Natural killer cell (primary cell): ENCODE results near the gene WSB2. TPM values are rescaled to one million over a fixed set of nuclear protein-coding genes. Genes with fewer than 3 reads are reported as not detected.

Source experiments
- ATAC-seq, 3 donors: fragments of 150-1000 bp in 2 of 3; fragments of 200-7000 bp in 1 of 3; cut with Tn5 transposase; 1 replicate in 1 of 3; 2 replicates in 2 of 3; pipeline ENCODE4 v1.10.0; 2021; ENCODE audit warnings: mild to moderate bottlenecking in 2 of 3, moderate library complexity in 2 of 3
- DNase-seq, 2 donors: peaks; one replicate each; pipeline versions ENCODE4 v3.0.0 to v3.0.0-alpha.2; 2013 to 2021; ENCODE audit warnings: mixed read lengths in 1 of 2
- H3K27ac ChIP-seq: one replicate; pipeline ENCODE4 v1.5.1; 2013; ENCODE audit warnings: mild to moderate bottlenecking, low read length
- H3K27me3 ChIP-seq: one replicate; pipeline ENCODE4 v1.6.1; 2013; ENCODE audit warnings: low read length; ENCODE audit not compliant: control insufficient read depth, insufficient read depth
- H3K36me3 ChIP-seq: one replicate; pipeline ENCODE4 v1.6.1; 2013; ENCODE audit warnings: low read length; ENCODE audit not compliant: control insufficient read depth, insufficient read depth
- H3K4me1 ChIP-seq: one replicate; pipeline ENCODE4 v1.6.1; 2013; ENCODE audit warnings: low read length; ENCODE audit not compliant: control insufficient read depth, insufficient read depth
- H3K4me3 ChIP-seq: one replicate; pipeline ENCODE4 v1.5.1; 2013; ENCODE audit warnings: low read length
- H3K9me3 ChIP-seq: one replicate; pipeline ENCODE4 v1.6.1; 2013; ENCODE audit warnings: low read length; ENCODE audit not compliant: control insufficient read depth, insufficient read depth
- H3K27ac Mint-ChIP-seq, 2 donors: one replicate each; pipeline ENCODE4 v1.8.0; 2022; ENCODE audit warnings: mild to moderate bottlenecking in 2 of 2, mixed read lengths in 2 of 2, moderate library complexity in 1 of 2
- H3K27me3 Mint-ChIP-seq, 2 donors: one replicate each; pipeline ENCODE4 v1.8.0; 2022; ENCODE audit warnings: low read depth in 2 of 2, mixed read lengths in 2 of 2
- H3K36me3 Mint-ChIP-seq: one replicate; pipeline ENCODE4 v1.8.0; 2022; ENCODE audit warnings: mixed read lengths
- H3K4me1 Mint-ChIP-seq, 2 donors: one replicate each; pipeline ENCODE4 v1.8.0; 2022; ENCODE audit warnings: mixed read lengths in 2 of 2
- H3K4me3 Mint-ChIP-seq: one replicate; pipeline ENCODE4 v1.8.0; 2022; ENCODE audit warnings: mild to moderate bottlenecking, moderate library complexity, mixed read lengths
- H3K9me3 Mint-ChIP-seq, 2 donors: one replicate each; pipeline ENCODE4 v1.8.0; 2022; ENCODE audit warnings: mixed read lengths in 2 of 2
- WGBS: methylation state at CpG from one replicate; pipeline ENCODE4 v1.1.7; 2013; ENCODE audit warnings: missing lambda C conversion rate; ENCODE audit not compliant: insufficient coverage; 5-methylcytosine and 5-hydroxymethylcytosine counted together
- intact Hi-C: fragments of 100-400 bp; cut with micrococcal nuclease; formaldehyde crosslinking; loops from one replicate; pipeline ENCODE4 v1.14.2; 2022
- total RNA-seq, 4 donors: library from RNA; stranded (reverse); fragments of 120-200 nt in 1 of 4; gene quantifications; one replicate each; pipeline versions ENCODE4 v1.2.3 to v1.2.4, GENCODE V29; 2013 to 2022
- TF ChIP-seq, protein P1 (sequence below): fragments of 200-600 bp; IDR thresholded peaks from one replicate; pipeline ENCODE4 v1.8.0; 2022; ENCODE audit warnings: antibody characterized with exemption

WSB2 gene
- total RNA-seq, 3 donors from 2014 or later (not counting 1 experiment from before 2014, with no cell fraction given), result 25.5 to 29.5 (median 28.8) TPM

DNA sequence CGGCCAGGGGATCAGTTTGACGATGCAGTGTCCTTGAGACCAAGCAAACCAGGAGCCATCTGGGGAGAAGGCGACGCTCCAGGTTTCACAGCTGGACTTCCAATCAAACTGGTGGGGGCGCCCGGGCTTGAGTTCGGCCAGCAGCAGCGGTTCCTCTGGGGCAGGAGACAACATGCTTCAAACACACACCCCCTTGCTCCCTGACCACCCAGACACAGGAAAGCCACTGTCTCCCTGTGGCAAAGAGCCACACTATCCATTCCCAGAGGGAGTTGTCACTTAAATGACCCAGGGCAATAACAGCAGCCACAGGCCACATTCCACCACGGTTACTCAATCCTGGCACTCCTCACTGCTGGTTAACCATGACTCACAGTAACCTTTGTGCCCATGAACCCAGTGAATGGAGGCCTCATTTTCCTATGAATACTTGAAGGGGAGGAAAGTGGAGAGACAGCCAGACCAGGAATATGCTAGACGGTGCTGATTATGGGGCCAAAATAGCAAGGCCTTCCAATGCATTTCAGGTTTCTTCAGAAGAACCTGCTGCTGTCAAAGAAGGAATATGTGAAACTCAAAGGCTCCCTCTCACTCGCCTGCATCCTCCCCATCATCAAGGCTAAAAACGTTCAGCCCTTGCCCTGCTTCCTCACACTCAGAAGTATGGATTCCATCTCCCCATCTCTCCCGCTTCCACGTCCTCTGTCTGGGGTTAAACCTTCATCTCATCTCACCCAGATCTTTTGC is 8.5 kb downstream of the WSB2 start:
- Histone ChIP-seq H3K36me3 (peaks cover 7% of the 10 kb centered on the region), H3K27ac (no peak overlapping the region), H3K9me3 (no peaks in the 10 kb centered on the region), H3K4me3 (no peak overlapping the region), H3K27me3 (no peaks in the 10 kb centered on the region), H3K4me1 (peaks cover 4% of the 10 kb centered on the region)
- Mint-ChIP-seq H3K9me3 (no peaks in the 10 kb centered on the region), H3K27me3 (no peaks in the 10 kb centered on the region), H3K4me1 (peaks cover 8 to 21% of the 10 kb centered on the region in 2 donors), H3K36me3 (peaks cover 7% of the 10 kb centered on the region), H3K27ac (peak overlapping the region; percentile 30 to 80), H3K4me3 (peak overlapping the region; percentile 17)
- WGBS, result 93% methylated on average over 14 of the region's 14 CpGs
- TF ChIP-seq, protein P1, sequence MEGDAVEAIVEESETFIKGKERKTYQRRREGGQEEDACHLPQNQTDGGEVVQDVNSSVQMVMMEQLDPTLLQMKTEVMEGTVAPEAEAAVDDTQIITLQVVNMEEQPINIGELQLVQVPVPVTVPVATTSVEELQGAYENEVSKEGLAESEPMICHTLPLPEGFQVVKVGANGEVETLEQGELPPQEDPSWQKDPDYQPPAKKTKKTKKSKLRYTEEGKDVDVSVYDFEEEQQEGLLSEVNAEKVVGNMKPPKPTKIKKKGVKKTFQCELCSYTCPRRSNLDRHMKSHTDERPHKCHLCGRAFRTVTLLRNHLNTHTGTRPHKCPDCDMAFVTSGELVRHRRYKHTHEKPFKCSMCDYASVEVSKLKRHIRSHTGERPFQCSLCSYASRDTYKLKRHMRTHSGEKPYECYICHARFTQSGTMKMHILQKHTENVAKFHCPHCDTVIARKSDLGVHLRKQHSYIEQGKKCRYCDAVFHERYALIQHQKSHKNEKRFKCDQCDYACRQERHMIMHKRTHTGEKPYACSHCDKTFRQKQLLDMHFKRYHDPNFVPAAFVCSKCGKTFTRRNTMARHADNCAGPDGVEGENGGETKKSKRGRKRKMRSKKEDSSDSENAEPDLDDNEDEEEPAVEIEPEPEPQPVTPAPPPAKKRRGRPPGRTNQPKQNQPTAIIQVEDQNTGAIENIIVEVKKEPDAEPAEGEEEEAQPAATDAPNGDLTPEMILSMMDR, result no peak
- peak in 1 of 2 donors; percentile 15 for DNase-seq
- intact Hi-C loops, result no loop called here
- no peak for ATAC-seq

DNA sequence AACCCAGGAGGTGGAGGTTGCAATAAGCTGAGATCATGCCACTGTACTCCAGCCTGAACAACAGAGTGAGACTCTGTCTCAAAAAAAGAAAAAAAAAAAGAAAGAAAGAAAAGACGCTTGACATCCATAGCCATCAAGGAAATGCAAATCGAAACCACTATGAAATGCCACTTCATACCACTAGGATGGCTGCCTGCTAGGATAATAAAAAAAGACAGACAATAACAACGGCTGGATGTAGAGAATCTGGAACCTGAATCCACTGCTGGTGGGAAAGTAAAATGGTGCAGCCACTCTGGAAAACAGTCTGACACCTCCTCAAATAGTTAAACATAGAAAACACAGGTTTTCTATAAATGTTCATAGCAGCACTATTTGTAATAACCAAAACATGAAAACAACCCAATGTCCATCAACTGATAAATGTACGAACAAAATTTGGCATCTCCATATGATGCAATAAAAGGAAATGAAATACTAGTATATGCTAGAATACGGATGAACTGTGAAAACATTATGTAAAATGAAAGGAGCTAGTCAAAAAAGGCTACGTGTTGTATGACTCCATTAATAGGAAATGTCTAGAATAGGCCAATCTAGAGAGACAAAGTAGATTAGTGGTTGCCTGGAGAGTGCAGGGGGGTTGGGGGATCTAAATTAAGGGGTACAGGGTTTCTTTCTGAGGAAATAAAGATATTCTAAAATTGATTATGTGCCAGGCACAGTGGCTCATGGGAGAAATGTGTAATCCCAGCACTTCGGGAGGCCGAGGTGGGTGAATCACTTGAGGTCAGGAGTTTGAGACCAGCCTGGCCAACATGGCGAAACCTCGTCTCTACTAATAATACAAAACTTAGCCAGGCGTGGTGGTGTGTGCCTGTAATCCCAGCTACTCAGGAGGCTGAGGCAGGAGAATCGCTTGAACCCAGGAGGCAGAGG is 9.7 kb downstream of the WSB2 start:
- Mint-ChIP-seq H3K9me3 (no peaks in the 10 kb centered on the region), H3K27ac (no peak overlapping the region), H3K4me3 (no peak overlapping the region), H3K36me3 (peaks cover 7% of the 10 kb centered on the region), H3K4me1 (peaks cover 8 to 20% of the 10 kb centered on the region in 2 donors), H3K27me3 (no peaks in the 10 kb centered on the region)
- H3K4me3 ChIP-seq, result no peak overlapping the region
- intact Hi-C loops, result no loop called here
- H3K36me3 ChIP-seq, result peaks cover 7% of the 10 kb centered on the region
- no peak overlapping the region for H3K27ac ChIP-seq
- DNase-seq (no peak), ATAC-seq (no peak)
- H3K4me1 ChIP-seq, result peaks cover 4% of the 10 kb centered on the region
- no peaks in the 10 kb centered on the region for H3K9me3 ChIP-seq
- TF ChIP-seq, protein P1, result no peak
- no peaks in the 10 kb centered on the region for H3K27me3 ChIP-seq
- 86% methylated on average over 6 of the region's 12 CpGs for WGBS

DNA sequence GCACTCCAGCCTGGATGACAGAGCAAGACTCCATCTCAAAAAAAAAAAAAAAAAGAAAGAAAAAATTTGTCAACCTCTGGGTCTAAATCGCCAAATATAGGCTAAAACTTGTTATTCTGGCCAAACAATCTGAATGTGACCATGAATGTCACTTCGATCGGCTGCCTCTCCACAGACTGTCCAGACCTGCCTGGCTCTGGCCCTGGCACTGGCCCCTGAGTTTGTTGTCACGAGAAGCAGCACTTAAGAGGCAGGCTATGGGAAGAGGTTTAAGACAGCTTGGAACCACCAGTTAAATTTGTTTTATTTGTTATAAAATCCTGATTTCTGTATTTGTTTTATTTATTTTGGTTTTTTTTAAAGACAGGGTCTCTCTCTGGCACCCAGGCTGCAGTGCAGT is 14.5 kb downstream of the WSB2 start:
- H3K4me3 Mint-ChIP-seq, result no peak overlapping the region
- peaks cover 6% of the 10 kb centered on the region for H3K36me3 Mint-ChIP-seq
- Histone ChIP-seq H3K4me3 (no peak overlapping the region), H3K4me1 (no peaks in the 10 kb centered on the region), H3K27ac (no peak overlapping the region), H3K36me3 (peaks cover 17% of the 10 kb centered on the region), H3K27me3 (no peaks in the 10 kb centered on the region), H3K9me3 (no peaks in the 10 kb centered on the region)
- H3K27ac Mint-ChIP-seq, result no peak overlapping the region
- TF ChIP-seq, protein P1, result no peak
- H3K27me3 Mint-ChIP-seq, result no peaks in the 10 kb centered on the region
- DNase-seq (no peak), ATAC-seq (no peak)
- peaks cover 0 to 4% of the 10 kb centered on the region in 2 donors for H3K4me1 Mint-ChIP-seq
- WGBS, result 97% methylated on average over 4 of the region's 4 CpGs
- intact Hi-C loops, result no loop called here
- H3K9me3 Mint-ChIP-seq, result no peaks in the 10 kb centered on the region
